OCI-LY7 (cell line): ENCODE data around the gene RTP5.

Source experiments
- EZH2phosphoT487 ChIP-seq: fragments of 200-600 bp; sonication (generic); IDR thresholded peaks from 2 replicates; pipeline ENCODE4 v1.6.1; 2018; ENCODE audit warnings: low read depth, borderline replicate concordance, mild to moderate bottlenecking, mixed run types, antibody characterized with exemption, low read length, moderate library complexity, mixed read lengths
- TF ChIP-seq, protein P1 (sequence below): fragments of 200-600 bp; sonication (generic); conservative IDR thresholded peaks from 2 replicates; pipeline ENCODE4 v1.5.1; 2014; ENCODE audit warnings: mild to moderate bottlenecking, antibody characterized with exemption, low read length, moderate library complexity, mixed read lengths

DNA sequence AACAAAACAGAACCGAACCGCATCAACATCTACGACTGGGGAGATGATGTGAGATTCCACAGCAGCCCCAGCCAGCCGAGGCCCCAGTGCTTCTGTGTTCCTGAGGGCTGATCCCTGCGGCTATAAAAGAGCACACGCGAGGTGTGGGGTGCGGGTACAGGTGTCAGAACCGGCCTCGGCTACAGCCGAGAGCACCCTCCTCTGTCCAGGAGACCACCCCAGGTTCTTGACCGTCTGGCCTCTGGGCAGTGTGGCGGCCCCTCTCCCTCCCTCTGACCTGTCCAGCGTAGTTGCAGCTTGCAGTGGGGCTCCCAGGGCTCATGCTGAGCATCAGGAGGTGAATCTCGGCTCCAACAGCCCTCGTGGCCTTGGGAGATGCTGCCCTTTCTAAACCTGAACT lies 23.7 kb downstream of the RTP5 start:
- TF ChIP-seq, protein P1, sequence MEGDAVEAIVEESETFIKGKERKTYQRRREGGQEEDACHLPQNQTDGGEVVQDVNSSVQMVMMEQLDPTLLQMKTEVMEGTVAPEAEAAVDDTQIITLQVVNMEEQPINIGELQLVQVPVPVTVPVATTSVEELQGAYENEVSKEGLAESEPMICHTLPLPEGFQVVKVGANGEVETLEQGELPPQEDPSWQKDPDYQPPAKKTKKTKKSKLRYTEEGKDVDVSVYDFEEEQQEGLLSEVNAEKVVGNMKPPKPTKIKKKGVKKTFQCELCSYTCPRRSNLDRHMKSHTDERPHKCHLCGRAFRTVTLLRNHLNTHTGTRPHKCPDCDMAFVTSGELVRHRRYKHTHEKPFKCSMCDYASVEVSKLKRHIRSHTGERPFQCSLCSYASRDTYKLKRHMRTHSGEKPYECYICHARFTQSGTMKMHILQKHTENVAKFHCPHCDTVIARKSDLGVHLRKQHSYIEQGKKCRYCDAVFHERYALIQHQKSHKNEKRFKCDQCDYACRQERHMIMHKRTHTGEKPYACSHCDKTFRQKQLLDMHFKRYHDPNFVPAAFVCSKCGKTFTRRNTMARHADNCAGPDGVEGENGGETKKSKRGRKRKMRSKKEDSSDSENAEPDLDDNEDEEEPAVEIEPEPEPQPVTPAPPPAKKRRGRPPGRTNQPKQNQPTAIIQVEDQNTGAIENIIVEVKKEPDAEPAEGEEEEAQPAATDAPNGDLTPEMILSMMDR = no peak
- no peak for TF ChIP-seq EZH2phosphoT487
